ENCODE measurements around the gene NEIL3.

NEIL3 gene

DNA sequence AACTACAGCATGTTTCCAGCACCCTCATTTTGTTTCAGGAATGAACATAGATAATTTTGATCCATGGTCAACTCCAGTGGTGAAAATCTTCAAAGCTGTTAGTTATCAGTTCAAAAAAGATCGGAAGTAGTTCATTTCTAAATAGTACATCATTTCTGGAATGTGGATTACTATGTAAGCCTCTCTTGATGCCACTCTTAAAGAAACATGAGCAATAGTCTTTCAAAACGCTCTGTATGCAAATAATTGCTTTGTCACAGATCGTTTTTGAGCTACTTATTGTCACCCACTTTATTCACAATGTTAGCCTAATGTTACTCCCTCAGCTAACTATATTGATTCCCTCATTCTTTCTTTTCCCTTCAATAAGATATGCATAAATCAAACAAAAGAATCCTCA lies 65.7 kb downstream of the NEIL3 start:
- Histone ChIP-seq H3K27ac (no peak overlapping the region), H3K36me3 (replicated peaks) (no peaks in the 10 kb centered on the region), H3K27me3 (replicated peaks) (no peaks in the 10 kb centered on the region), H3K4me3 (ENCODE audit: low read depth, low read length) (no peak overlapping the region)
- in situ Hi-C loops (cut with HindIII; ENCODE audit: low pct_ligation_motif_present, low sequenced_read_pairs), result no loop called here
- TF ChIP-seq, protein P1, sequence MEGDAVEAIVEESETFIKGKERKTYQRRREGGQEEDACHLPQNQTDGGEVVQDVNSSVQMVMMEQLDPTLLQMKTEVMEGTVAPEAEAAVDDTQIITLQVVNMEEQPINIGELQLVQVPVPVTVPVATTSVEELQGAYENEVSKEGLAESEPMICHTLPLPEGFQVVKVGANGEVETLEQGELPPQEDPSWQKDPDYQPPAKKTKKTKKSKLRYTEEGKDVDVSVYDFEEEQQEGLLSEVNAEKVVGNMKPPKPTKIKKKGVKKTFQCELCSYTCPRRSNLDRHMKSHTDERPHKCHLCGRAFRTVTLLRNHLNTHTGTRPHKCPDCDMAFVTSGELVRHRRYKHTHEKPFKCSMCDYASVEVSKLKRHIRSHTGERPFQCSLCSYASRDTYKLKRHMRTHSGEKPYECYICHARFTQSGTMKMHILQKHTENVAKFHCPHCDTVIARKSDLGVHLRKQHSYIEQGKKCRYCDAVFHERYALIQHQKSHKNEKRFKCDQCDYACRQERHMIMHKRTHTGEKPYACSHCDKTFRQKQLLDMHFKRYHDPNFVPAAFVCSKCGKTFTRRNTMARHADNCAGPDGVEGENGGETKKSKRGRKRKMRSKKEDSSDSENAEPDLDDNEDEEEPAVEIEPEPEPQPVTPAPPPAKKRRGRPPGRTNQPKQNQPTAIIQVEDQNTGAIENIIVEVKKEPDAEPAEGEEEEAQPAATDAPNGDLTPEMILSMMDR (IDR thresholded peaks at IDR 0.05; ENCODE audit: low read depth, low read length, missing control alignments), result no peak
- DNase-seq, result no peak

DNA sequence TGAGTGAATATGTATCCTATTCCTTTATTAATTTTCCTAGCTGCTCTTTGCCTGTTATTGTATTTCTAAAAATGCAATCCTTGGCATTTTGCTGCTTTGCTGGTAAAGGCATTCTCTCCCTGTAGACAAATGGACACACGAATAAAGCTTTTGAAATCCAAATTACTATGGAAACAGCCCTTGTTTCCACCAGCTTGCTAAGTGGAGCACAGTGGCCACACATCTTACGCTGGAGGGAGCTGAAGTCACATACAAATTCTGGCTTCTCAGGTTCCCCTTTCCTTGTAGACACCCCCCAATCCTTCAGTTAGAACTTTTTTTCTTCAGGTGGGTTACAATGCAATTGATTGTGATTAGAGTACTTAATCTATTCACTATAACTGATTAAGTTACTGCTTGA lies 66.3 kb downstream of the NEIL3 start:
- no peaks in the 10 kb centered on the region for H3K36me3 ChIP-seq (replicated peaks)
- no peaks in the 10 kb centered on the region for H3K27me3 ChIP-seq (replicated peaks)
- no peak for DNase-seq
- in situ Hi-C loops (cut with HindIII; ENCODE audit: low pct_ligation_motif_present, low sequenced_read_pairs), result no loop called here
- no peak overlapping the region for H3K4me3 ChIP-seq (ENCODE audit: low read depth, low read length)
- TF ChIP-seq, protein P1 (IDR thresholded peaks at IDR 0.05; ENCODE audit: low read depth, low read length, missing control alignments), result peak; percentile 6
- H3K27ac ChIP-seq, result no peak overlapping the region

DNA sequence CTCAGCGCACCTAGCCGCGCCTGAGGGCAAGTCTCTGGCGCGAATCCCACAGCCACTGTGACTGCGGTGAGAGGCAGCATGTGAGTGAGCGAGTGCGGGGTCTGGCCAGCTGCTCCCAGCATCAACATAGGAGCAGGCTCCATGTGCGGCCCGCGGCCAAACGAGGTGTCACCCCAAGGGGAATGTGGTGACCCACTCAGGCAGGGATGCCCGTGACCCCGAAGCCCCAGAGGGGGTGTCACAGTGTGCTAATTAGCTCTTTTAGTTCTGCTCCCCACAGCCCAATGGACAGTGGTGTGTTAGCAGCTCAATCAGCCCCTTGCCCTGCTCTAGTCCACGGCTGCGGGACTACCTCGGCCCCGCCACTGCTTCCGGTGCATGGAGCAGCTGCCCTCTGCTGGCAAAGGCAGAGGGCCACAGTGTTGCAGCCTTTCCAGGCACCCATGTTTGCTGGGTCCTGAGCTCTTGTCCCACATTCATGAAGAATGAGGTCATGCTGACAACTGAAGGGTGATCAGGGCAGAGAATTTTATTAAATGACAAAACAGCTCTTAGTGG lies 71.1 kb downstream of the NEIL3 start:
- TF ChIP-seq, protein P1 (IDR thresholded peaks at IDR 0.05; ENCODE audit: low read depth, low read length, missing control alignments), result peak; percentile 14

DNA sequence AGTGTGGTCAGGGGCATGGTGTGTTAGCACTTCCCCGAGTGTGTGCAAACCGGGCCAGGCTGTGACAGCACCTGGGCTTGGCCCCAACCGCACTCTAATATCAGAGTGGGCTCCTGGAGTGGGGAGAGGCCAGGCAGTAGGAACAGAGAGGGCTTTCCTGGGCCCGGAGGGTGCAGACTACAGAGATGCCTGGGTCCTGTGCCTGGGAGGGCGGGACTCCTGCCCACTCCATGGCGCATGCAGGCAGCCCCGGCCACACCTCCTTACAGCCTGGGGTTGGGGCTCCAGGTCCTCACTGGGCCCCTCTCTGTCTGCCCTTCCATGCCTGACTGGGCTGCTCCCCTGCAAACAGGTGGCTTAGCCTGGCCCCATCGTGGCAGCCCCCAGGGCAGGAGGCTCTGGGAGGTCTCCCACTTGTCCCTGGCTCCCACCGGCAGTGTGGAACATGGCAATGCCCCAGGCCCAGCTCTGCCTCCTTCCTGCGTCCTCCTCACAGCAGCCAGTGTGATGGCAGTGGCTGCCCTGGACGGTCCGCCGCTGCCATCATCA lies 72.2 kb downstream of the NEIL3 start:
- H3K27me3 ChIP-seq (replicated peaks), result no peaks in the 10 kb centered on the region
- in situ Hi-C loops (cut with HindIII; ENCODE audit: low pct_ligation_motif_present, low sequenced_read_pairs), result no loop called here
- TF ChIP-seq, protein P1 (IDR thresholded peaks at IDR 0.05; ENCODE audit: low read depth, low read length, missing control alignments), result no peak
- H3K36me3 ChIP-seq (replicated peaks), result no peaks in the 10 kb centered on the region
- H3K27ac ChIP-seq, result no peak overlapping the region
- H3K4me3 ChIP-seq (ENCODE audit: low read depth, low read length), result no peak overlapping the region
- no peak for DNase-seq

More for the DNA sequence above, 71.1 kb downstream of the NEIL3 start:
- Histone ChIP-seq H3K36me3 (replicated peaks) (no peaks in the 10 kb centered on the region), H3K27me3 (replicated peaks) (no peaks in the 10 kb centered on the region), H3K4me3 (ENCODE audit: low read depth, low read length) (no peak overlapping the region), H3K27ac (no peak overlapping the region)
- no peak for DNase-seq
- in situ Hi-C loops (cut with HindIII; ENCODE audit: low pct_ligation_motif_present, low sequenced_read_pairs), result no loop called here

DNA sequence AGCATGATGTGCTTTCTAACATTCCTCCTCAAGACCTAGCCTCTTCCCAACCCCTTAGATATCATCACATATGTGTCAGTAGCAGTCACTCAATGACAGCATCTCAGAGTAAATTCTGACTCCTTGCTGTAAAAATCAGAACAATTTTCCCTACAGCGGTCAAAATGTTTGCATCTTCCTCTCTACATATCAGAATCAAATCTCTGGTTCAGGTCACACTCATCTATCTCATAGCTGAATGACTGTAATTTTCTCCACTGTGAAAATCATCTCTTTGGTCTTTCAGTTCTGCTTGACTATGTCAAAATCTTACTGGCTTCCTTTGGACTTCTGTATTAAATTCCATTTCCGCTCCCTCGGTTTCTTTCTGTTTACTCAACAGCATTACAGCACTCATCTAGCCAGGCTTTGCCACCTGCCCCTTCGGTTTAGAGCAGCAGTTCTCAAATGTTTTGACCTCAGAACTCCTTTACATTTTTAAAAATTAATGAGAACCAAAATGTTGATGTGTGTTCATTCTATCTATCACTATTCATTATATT lies 75.3 kb downstream of the NEIL3 start:
- H3K36me3 ChIP-seq (replicated peaks), result no peaks in the 10 kb centered on the region
- in situ Hi-C loops (cut with HindIII; ENCODE audit: low pct_ligation_motif_present, low sequenced_read_pairs), result no loop called here
- TF ChIP-seq, protein P1 (IDR thresholded peaks at IDR 0.05; ENCODE audit: low read depth, low read length, missing control alignments), result no peak
- no peak overlapping the region for H3K27ac ChIP-seq
- no peak for DNase-seq
- no peaks in the 10 kb centered on the region for H3K27me3 ChIP-seq (replicated peaks)
- no peak overlapping the region for H3K4me3 ChIP-seq (ENCODE audit: low read depth, low read length)

All from brain microvascular endothelial cell (primary cell).